Large intestine (tissue), 12 donors: ENCODE data around the gene SPTY2D1. TPM values are rescaled to one million over a fixed set of nuclear protein-coding genes. Genes with fewer than 3 reads are reported as not detected.
"Not testable (repeated sequence)": the region's sequence is repeated elsewhere in the genome, so short reads cannot be mapped to it uniquely, and the experiment has no call there.

Experiments
- DNase-seq, 2 donors: peaks; one replicate each; pipeline versions ENCODE4 v3.0.0 to v3.0.0-alpha.2; 2013
- H3K27ac ChIP-seq: one replicate; pipeline ENCODE4 v1.5.1; 2013; ENCODE audit warnings: low read length
- H3K27me3 ChIP-seq: 2 replicates; pipeline ENCODE4 v1.6.1; 2013; ENCODE audit warnings: low read length; ENCODE audit not compliant: control insufficient read depth, insufficient read depth
- H3K36me3 ChIP-seq: 2 replicates; pipeline ENCODE4 v1.6.1; 2013; ENCODE audit warnings: low read length; ENCODE audit not compliant: control insufficient read depth, insufficient read depth
- H3K4me1 ChIP-seq: one replicate; pipeline ENCODE4 v1.6.1; 2013; ENCODE audit warnings: low read length; ENCODE audit not compliant: control insufficient read depth, insufficient read depth
- H3K4me3 ChIP-seq: one replicate; pipeline ENCODE4 v1.5.1; 2013; ENCODE audit warnings: low read length
- H3K9me3 ChIP-seq: one replicate; pipeline ENCODE4 v1.6.1; 2013; ENCODE audit warnings: mild to moderate bottlenecking, low read depth, low read length, moderate library complexity; ENCODE audit not compliant: control insufficient read depth
- WGBS: methylation state at CpG from one replicate; pipeline ENCODE4 v1.1.5; 2013; ENCODE audit warnings: low lambda C conversion rate; ENCODE audit not compliant: insufficient coverage; 5-methylcytosine and 5-hydroxymethylcytosine counted together
- long read RNA-seq, 11 donors: transcript quantifications; one replicate each; lab custom pipeline, GENCODE V29; 2026
- polyA plus RNA-seq: library from polyadenylated mRNA; unstranded; fragments of 120-200 nt; gene quantifications from one replicate; pipeline ENCODE4 v1.2.1, GENCODE V29; 2013

SPTY2D1 gene, protein sequence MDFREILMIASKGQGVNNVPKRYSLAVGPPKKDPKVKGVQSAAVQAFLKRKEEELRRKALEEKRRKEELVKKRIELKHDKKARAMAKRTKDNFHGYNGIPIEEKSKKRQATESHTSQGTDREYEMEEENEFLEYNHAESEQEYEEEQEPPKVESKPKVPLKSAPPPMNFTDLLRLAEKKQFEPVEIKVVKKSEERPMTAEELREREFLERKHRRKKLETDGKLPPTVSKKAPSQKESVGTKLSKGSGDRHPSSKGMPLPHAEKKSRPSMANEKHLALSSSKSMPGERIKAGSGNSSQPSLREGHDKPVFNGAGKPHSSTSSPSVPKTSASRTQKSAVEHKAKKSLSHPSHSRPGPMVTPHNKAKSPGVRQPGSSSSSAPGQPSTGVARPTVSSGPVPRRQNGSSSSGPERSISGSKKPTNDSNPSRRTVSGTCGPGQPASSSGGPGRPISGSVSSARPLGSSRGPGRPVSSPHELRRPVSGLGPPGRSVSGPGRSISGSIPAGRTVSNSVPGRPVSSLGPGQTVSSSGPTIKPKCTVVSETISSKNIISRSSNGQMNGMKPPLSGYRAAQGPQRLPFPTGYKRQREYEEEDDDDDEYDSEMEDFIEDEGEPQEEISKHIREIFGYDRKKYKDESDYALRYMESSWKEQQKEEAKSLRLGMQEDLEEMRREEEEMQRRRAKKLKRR
- polyA plus RNA-seq, result 16.5 TPM
- long read RNA-seq, donor 1, full-length matches to known transcripts, result 1 of 1 reads
- long read RNA-seq, donor 1, partial matches to known transcripts, result 0 of 1 reads
- long read RNA-seq, donor 1, other reads (novel, unspliced or antisense), result 0 of 1 reads
- long read RNA-seq, donor 2, full-length matches to known transcripts, result 2 of 2 reads
- long read RNA-seq, donor 2, partial matches to known transcripts, result 0 of 2 reads
- long read RNA-seq, donor 2, other reads (novel, unspliced or antisense), result 0 of 2 reads
- long read RNA-seq, donor 3, result 0 reads
- long read RNA-seq, donor 4, result 0 reads
- long read RNA-seq, donor 5, full-length matches to known transcripts, result 2 of 2 reads
- long read RNA-seq, donor 5, partial matches to known transcripts, result 0 of 2 reads
- long read RNA-seq, donor 5, other reads (novel, unspliced or antisense), result 0 of 2 reads
- long read RNA-seq, donor 6, full-length matches to known transcripts, result 4 of 4 reads
- long read RNA-seq, donor 6, partial matches to known transcripts, result 0 of 4 reads
- long read RNA-seq, donor 6, other reads (novel, unspliced or antisense), result 0 of 4 reads
- long read RNA-seq, donor 7, result 0 reads
- long read RNA-seq, donor 8, full-length matches to known transcripts, result 2 of 2 reads
- long read RNA-seq, donor 8, partial matches to known transcripts, result 0 of 2 reads
- long read RNA-seq, donor 8, other reads (novel, unspliced or antisense), result 0 of 2 reads
- long read RNA-seq, donor 9, full-length matches to known transcripts, result 1 of 11 reads
- long read RNA-seq, donor 9, partial matches to known transcripts, result 10 of 11 reads
- long read RNA-seq, donor 9, other reads (novel, unspliced or antisense), result 0 of 11 reads
- long read RNA-seq, donor 10, full-length matches to known transcripts, result 1 of 1 reads
- long read RNA-seq, donor 10, partial matches to known transcripts, result 0 of 1 reads
- long read RNA-seq, donor 10, other reads (novel, unspliced or antisense), result 0 of 1 reads
- long read RNA-seq, donor 11, result 0 reads

DNA sequence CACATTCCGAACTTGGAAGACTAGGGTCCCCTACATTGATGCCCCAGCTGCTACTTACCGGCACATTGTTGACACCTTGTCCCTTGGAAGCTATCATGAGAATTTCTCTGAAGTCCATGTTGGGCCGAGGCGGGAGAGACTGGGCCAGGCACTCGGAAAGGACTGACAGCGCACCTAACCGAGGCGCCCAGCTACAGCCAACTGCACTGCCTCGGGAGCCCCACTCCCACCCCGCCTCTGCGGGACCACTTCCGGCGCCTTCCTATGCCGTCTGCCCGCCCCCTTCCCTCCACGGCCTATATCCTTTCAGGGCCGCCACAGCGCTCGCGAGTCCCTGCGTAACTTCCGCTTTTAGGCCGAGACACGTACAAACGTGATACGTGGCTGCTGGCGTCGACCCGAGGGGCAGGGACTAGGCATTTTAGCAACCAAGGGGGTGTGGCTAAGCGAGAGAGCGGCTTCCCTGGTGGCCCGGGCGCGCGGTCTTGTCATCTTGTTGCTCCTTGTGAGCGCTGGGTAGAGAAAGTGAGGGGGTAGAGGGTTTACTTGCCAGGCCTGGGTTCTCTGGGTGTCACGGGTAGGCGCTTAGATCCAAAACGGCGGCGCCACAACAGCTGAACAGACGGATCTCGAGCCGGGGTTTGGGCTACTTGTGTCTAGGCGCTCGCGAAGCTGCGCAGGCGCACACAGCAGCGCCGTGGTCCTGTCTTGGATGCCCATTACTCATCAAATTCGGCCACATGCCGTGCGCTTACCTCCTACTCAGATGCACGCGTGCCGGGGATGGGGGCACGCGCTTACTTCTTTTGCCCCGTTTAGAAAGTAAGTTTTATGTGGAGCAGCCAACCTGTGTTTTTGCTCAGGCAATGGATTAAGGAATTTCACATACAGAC, at the start of gene SPTY2D1:
TSS of gene SPTY2D1 (minus strand) at position 203 of the 893 bp plus-strand sequence. CDS start at position 118, 85 bp downstream.
- peaks cover 2% of the 10 kb centered on the region for H3K4me1 ChIP-seq
- H3K27ac ChIP-seq, result peak within 1 kb of the TSS; percentile 96
- peaks cover 5% of the 10 kb centered on the region for H3K27me3 ChIP-seq
- no CpG with 5 or more reads among the region's 60 CpGs for WGBS
- peak within 1 kb of the TSS; percentile 83 for H3K4me3 ChIP-seq
- peak; percentile 99 for DNase-seq
- no peaks in the 10 kb centered on the region for H3K36me3 ChIP-seq
- H3K9me3 ChIP-seq, result no peaks in the 10 kb centered on the region

DNA sequence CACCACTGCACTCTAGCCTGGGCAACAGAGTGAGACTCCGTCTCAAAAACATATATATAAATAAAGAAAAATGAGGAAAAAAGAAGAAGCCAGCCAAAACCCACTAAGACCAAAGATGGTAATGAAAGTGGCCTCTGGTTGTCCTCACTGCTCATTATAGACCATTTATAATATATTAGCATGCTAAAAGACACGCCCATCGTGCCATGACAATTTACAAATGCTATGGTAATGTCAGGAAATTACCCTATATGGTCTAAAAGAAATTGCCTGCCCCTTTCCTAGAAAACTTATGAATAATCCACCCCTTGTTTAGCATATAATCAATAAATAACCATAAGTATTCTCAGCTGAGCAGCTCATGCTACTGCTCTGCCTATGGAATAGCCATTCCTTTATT, 48.3 kb upstream of the SPTY2D1 start:
- DNase-seq, result no peak
- Histone ChIP-seq H3K4me1 (no peaks in the 10 kb centered on the region), H3K36me3 (no peaks in the 10 kb centered on the region), H3K4me3 (no peak overlapping the region), H3K27ac (no peak overlapping the region), H3K27me3 (no peaks in the 10 kb centered on the region), H3K9me3 (no peaks in the 10 kb centered on the region)
- WGBS, result no CpG with 5 or more reads among the region's 3 CpGs

DNA sequence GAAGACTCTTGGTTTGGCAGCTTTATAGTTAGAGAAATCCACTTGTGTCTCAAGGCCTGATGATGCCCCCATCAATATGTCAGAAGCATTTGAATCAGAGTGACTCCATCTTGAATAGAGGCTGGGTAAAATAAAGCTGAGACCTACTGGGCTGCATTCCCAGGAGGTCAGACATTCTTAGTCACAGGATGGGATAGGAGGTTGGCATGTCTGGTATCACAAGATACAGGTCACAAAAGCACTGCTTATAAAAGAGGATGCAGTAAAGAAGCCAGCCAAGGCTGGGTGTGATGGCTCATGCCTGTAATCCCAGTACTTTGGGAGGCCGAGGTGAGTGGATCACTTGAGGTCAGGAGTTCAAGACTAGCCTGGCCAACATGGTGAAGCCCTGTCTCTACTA, 47.8 kb upstream of the SPTY2D1 start:
- H3K4me3 ChIP-seq, result not testable (repeated sequence)
- WGBS, result no CpG with 5 or more reads among the region's 1 CpG

DNA sequence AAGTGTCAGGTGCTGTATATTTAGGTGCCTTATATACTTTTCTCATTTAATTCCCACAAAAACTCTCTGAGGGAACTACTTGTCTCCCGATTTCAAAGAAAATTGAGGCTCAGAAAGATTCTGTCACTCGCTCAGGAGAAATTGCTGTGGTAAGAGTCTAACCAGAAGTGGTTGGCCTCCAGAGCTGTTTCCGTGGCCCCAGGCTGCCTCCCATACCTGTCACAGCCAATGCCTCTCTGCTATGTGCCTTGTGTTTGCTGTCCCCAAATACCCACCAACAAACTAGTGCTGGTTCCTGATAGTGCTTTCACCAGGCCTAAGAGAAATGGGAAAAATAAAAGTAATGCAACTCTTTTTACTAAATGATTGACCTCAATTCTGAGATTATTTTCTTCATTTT, 43.4 kb upstream of the SPTY2D1 start:
- no peaks in the 10 kb centered on the region for H3K4me1 ChIP-seq
- WGBS, result no CpG with 5 or more reads among the region's 3 CpGs

More for the DNA sequence above, 47.8 kb upstream of the SPTY2D1 start:
- H3K9me3 ChIP-seq, H3K27me3 ChIP-seq, H3K36me3 ChIP-seq, H3K27ac ChIP-seq, DNase-seq, H3K4me1 ChIP-seq: not testable (repeated sequence)

DNA sequence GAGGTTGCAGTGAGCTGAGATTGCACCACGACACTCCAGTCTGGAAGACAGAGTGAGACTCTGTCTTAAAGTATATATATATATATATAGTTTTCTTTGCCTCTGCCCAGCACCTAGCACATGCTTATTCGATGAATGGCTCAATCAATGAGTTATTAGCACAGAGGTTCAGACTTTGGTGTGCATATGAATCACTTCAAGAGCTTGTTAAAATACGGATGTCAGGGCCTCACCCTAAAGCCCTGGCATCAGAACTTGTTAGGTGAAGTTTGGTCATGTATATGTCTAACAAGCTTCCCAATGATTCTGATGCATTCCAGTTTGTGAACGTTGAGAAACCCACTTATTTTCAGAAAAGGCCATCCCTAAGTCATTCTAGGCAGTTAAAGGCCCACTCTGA, 42.7 kb upstream of the SPTY2D1 start:
- Histone ChIP-seq H3K9me3 (no peaks in the 10 kb centered on the region), H3K36me3 (no peaks in the 10 kb centered on the region), H3K27me3 (no peaks in the 10 kb centered on the region), H3K4me3 (no peak overlapping the region), H3K4me1 (no peaks in the 10 kb centered on the region), H3K27ac (no peak overlapping the region)
- 100% methylated on average over 1 of the region's 4 CpGs for WGBS
- no peak for DNase-seq

More for the DNA sequence above, 43.4 kb upstream of the SPTY2D1 start:
- no peaks in the 10 kb centered on the region for H3K9me3 ChIP-seq
- no peaks in the 10 kb centered on the region for H3K36me3 ChIP-seq
- H3K27me3 ChIP-seq, result no peaks in the 10 kb centered on the region
- H3K27ac ChIP-seq, result no peak overlapping the region
- DNase-seq, result no peak
- no peak overlapping the region for H3K4me3 ChIP-seq

DNA sequence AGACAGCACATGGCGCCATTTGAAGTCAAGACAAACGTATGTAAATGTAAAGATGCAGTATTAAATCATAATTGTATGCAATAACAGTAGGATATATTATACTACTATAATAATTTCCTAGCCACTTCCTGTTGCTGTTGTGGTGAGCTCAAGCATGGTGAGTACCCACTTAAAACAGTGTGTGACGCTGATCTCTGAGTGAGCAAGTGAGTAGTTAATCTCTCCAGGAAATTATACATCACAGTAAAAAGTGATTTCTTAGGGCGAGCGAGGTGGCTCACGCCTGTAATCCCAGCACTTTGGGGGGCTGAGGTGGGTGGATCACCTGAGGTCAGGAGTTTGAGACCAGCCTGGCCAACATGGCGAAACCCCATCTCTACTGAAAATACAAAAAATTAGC, 38.1 kb upstream of the SPTY2D1 start:
- WGBS, result no CpG with 5 or more reads among the region's 7 CpGs
- H3K36me3 ChIP-seq, H3K4me3 ChIP-seq, DNase-seq, H3K4me1 ChIP-seq, H3K9me3 ChIP-seq, H3K27ac ChIP-seq, H3K27me3 ChIP-seq: not testable (repeated sequence)

DNA sequence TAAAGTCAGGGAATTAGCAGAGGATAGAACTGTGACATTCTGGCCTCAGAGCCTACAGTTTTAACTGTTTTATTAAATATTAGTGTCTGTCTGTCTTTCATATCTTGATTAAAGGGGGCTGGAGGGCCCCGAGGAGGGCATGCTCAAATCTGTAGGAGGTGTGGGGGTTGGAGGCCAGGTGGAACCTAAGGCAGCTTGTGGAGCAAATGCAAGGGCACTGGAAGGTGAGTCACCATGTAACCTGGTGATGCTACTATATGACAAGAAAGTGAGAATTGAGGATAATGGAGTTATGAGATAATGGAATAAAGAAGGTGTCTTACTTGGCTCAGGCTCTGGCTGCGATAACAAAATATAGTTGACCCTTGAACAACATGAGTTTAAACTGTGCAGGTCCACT, 37.1 kb upstream of the SPTY2D1 start:
- no peak for DNase-seq
- Histone ChIP-seq H3K9me3 (no peaks in the 10 kb centered on the region), H3K36me3 (no peaks in the 10 kb centered on the region), H3K4me1 (no peaks in the 10 kb centered on the region), H3K27ac (no peak overlapping the region), H3K4me3 (no peak overlapping the region), H3K27me3 (no peaks in the 10 kb centered on the region)
- WGBS, result no CpG with 5 or more reads among the region's 2 CpGs

DNA sequence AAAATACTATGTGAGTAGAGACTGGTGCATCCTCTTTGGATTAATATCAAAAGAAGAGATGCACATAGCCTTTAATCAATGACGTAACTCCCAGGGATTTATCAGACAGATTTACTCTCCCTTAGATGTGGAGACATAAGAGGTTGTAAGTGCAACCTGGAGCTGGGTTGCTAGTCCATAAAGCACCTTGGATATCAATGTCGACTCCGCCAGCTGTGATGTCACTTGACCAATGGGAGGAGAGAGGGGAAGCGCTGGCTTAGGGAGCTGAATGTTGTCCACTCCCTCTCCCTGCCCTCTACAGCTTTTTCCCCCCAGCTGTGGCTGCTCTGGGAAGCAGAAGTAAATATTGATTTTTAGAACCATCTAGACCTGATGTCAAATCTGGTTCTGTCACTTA, 35.6 kb upstream of the SPTY2D1 start:
- Histone ChIP-seq H3K9me3 (no peaks in the 10 kb centered on the region), H3K4me1 (no peaks in the 10 kb centered on the region), H3K4me3 (no peak overlapping the region), H3K27me3 (no peaks in the 10 kb centered on the region), H3K36me3 (no peaks in the 10 kb centered on the region), H3K27ac (no peak overlapping the region)
- WGBS, result no CpG with 5 or more reads among the region's 4 CpGs
- no peak for DNase-seq

DNA sequence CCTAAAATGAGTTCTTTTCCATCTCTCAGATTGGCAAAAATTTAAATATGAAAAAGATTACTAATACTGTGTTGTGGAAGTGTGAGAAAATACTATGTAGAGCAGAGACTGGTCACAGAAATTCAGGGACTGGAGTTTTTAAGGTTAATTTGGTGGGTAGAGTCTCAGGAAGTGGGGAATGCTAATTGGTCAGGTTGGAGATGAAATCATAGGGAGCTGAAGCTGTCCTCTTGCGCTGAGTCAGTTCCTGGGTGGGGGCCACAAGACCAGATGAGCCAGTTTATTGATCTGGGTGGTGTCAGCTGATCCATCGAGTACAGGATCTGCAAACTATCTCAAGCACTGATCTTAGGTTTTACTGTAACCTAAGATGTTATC, 35.1 kb upstream of the SPTY2D1 start:
- no CpG with 5 or more reads among the region's 2 CpGs for WGBS
- Histone ChIP-seq H3K4me1 (no peaks in the 10 kb centered on the region), H3K27me3 (no peaks in the 10 kb centered on the region), H3K36me3 (no peaks in the 10 kb centered on the region), H3K27ac (no peak overlapping the region), H3K4me3 (no peak overlapping the region), H3K9me3 (no peaks in the 10 kb centered on the region)
- no peak for DNase-seq
